T47D (cell line): ENCODE results near the gene SGCA.

Experiments
- DNase-seq, 2 experiments: peaks; one replicate each; pipeline versions ENCODE4 v3.0.0 to v3.0.0-alpha.2; 2011 to 2012; ENCODE audit warnings: low read depth in 1 of 2, low spot score in 1 of 2
- JUND ChIP-seq: IDR thresholded peaks from 2 replicates; pipeline ENCODE4 v1.6.1; 2012; ENCODE audit warnings: low read depth
- in situ Hi-C: cut with HindIII; loops from 2 replicates; pipeline ENCODE4 v1.10.0; 2016; ENCODE audit warnings: low sequenced_read_pairs, low pct_unique_long_range_greater_than_20kb

The SGCA gene

GRCh38 chr17:50186661-50187393 is 21.0 kb downstream of the SGCA start:
- in situ Hi-C loops: no loop called here
- DNase-seq: no peak
- TF ChIP-seq JUND: no peak

- no peak for TF ChIP-seq JUND
- DNase-seq: no peak
- in situ Hi-C loops: no loop called here
Measured at GRCh38 chr17:50187394-50187725, 21.6 kb downstream of the SGCA start.

- no peak for DNase-seq
- no peak for TF ChIP-seq JUND
- in situ Hi-C loops: no loop called here
Measured at GRCh38 chr17:50187751-50188530, 22.1 kb downstream of the SGCA start.

GRCh38 chr17:50188531-50188920 is 22.7 kb downstream of the SGCA start:
- no peak for DNase-seq
- in situ Hi-C loops: no loop called here

GRCh38 chr17:50188921-50189549 is 23.2 kb downstream of the SGCA start:
- in situ Hi-C loops: no loop called here
- TF ChIP-seq JUND: no peak

More at GRCh38 chr17:50188531-50188920, 22.7 kb downstream of the SGCA start:
- TF ChIP-seq JUND: no peak

GRCh38 chr17:50189550-50190292 is 23.9 kb downstream of the SGCA start:
- DNase-seq: no peak
- in situ Hi-C loops: no loop called here
- no peak for TF ChIP-seq JUND

More at GRCh38 chr17:50188921-50189549, 23.2 kb downstream of the SGCA start:
- no peak for DNase-seq

- DNase-seq: no peak
- TF ChIP-seq JUND: no peak
- in situ Hi-C loops: no loop called here
Measured at GRCh38 chr17:50190293-50190602, 24.4 kb downstream of the SGCA start.

- DNase-seq: no peak
- in situ Hi-C loops: no loop called here
- no peak for TF ChIP-seq JUND
Measured at GRCh38 chr17:50190603-50191358, 25.0 kb downstream of the SGCA start.

- in situ Hi-C loops: no loop called here
- no peak for TF ChIP-seq JUND
- DNase-seq: no peak
Measured at GRCh38 chr17:50191359-50192143, 25.7 kb downstream of the SGCA start.

GRCh38 chr17:50192144-50192617 is 26.4 kb downstream of the SGCA start:
- in situ Hi-C loops: no loop called here
- no peak for DNase-seq
- no peak for TF ChIP-seq JUND

- in situ Hi-C loops: no loop called here
- no peak for TF ChIP-seq JUND
- DNase-seq: no peak
Measured at GRCh38 chr17:50192618-50193291, 26.9 kb downstream of the SGCA start.
